ENCODE measurements around the gene TAS1R1.

GRCh38 chr1:6600410-6601048 is 45.4 kb downstream of the TAS1R1 start:
- TF ChIP-seq CTCF (IDR thresholded peaks at IDR 0.05), result no peak
- no peak for TF ChIP-seq POLR2A (IDR thresholded peaks at IDR 0.05)
